ENCODE results near the gene LITAFD.
"Not testable (repeated sequence)": the region's sequence is repeated elsewhere in the genome, so short reads cannot be mapped to it uniquely, and the experiment has no call there.

LITAFD gene

GRCh38 chr16:8873866-8874195 lies 8.3 kb upstream of the LITAFD start:
- not testable (repeated sequence) for DNase-seq

- no peak for DNase-seq
Observed at GRCh38 chr16:8874388-8874787, 7.8 kb upstream of the LITAFD start.

- DNase-seq: not testable (repeated sequence)
Observed at GRCh38 chr16:8875317-8875716, 6.8 kb upstream of the LITAFD start.

- no peak for DNase-seq
Observed at GRCh38 chr16:8877894-8878522, 4.1 kb upstream of the LITAFD start.

- no peak for DNase-seq
Observed at GRCh38 chr16:8878523-8878911, 3.6 kb upstream of the LITAFD start.

- no peak for DNase-seq
Observed at GRCh38 chr16:8880839-8881510, 1.2 kb upstream of the LITAFD start.

- no peak for DNase-seq
Observed at GRCh38 chr16:8882725-8883377, 700 bp downstream of the LITAFD start.

GRCh38 chr16:8885674-8886592 lies 3.8 kb downstream of the LITAFD start:
- peak; percentile 49 for DNase-seq

- no peak for DNase-seq
Observed at GRCh38 chr16:8886593-8887430, 4.7 kb downstream of the LITAFD start.

GRCh38 chr16:8887431-8887765 lies 5.2 kb downstream of the LITAFD start:
- no peak for DNase-seq

GRCh38 chr16:8887952-8888560 lies 5.9 kb downstream of the LITAFD start:
- DNase-seq: no peak

GRCh38 chr16:8888951-8889892 lies 7.1 kb downstream of the LITAFD start:
- DNase-seq: no peak

GRCh38 chr16:8889893-8890548 lies 7.9 kb downstream of the LITAFD start:
- DNase-seq: no peak

- DNase-seq: no peak
Observed at GRCh38 chr16:8890549-8890921, 8.4 kb downstream of the LITAFD start.

GRCh38 chr16:8892101-8892575 lies 10.0 kb downstream of the LITAFD start:
- DNase-seq: no peak

GRCh38 chr16:8893426-8893825 lies 11.3 kb downstream of the LITAFD start:
- no peak for DNase-seq

- no peak for DNase-seq
Observed at GRCh38 chr16:8893976-8894690, 12.0 kb downstream of the LITAFD start.

- DNase-seq: no peak
Observed at GRCh38 chr16:8894736-8895334, 12.7 kb downstream of the LITAFD start.

GRCh38 chr16:8898660-8899318 lies 16.6 kb downstream of the LITAFD start:
- no peak for DNase-seq
